H1 (cell line): Measurements from ENCODE around the gene PDGFB. TPM values are rescaled to one million over a fixed set of nuclear protein-coding genes. Genes with fewer than 3 reads are reported as not detected.

Experiments used
- CTCF ChIA-PET: fragments of 300-600 bp; sonication (Branson Sonifier 250); formaldehyde crosslinking; loops from one replicate; lab custom pipeline; 2021; ENCODE audit not compliant: partially characterized antibody; lab: Charles Lee
- POLR2A ChIA-PET: fragments of 300-600 bp; sonication (Branson Sonifier 250); formaldehyde crosslinking; loops from one replicate; lab custom pipeline; 2021; ENCODE audit warnings: inconsistent platforms; ENCODE audit not compliant: partially characterized antibody; lab: Charles Lee
- DNase-seq, 2 experiments: peaks; one replicate each; pipeline versions ENCODE4 v3.0.0 to v3.0.0-alpha.2; 2010 to 2022; ENCODE audit warnings: low spot score in 2 of 2, low read depth in 1 of 2, mixed read lengths in 1 of 2
- FAIRE-seq: peaks from 2 replicates; lab custom pipeline; 2011; peaks lifted over from hg19 to GRCh38; lab: Jason Lieb, UNC
- H2AFZ ChIP-seq: 2 replicates; pipeline ENCODE4 v1.8.1; 2012; ENCODE audit warnings: low read length, inconsistent platforms
- H2AK5ac ChIP-seq: 2 replicates; pipeline ENCODE4 v1.6.1; 2013; ENCODE audit warnings: low read depth, low read length
- H2BK120ac ChIP-seq: replicated peaks from 2 replicates; pipeline ENCODE3; 2013; ENCODE audit warnings: low read depth, low read length, inconsistent platforms
- H2BK12ac ChIP-seq: 2 replicates; pipeline ENCODE4 v1.6.1; 2013; ENCODE audit warnings: low read depth, low read length
- H2BK15ac ChIP-seq: 2 replicates; pipeline ENCODE4 v1.6.1; 2013; ENCODE audit warnings: low read length
- H2BK20ac ChIP-seq: 2 replicates; pipeline ENCODE4 v1.6.1; 2013; ENCODE audit warnings: low read length
- H2BK5ac ChIP-seq: 2 replicates; pipeline ENCODE4 v1.6.1; 2013; ENCODE audit warnings: low read depth, low read length
- H3K14ac ChIP-seq: 2 replicates; pipeline ENCODE4 v1.6.1; 2013; ENCODE audit warnings: inconsistent platforms; ENCODE audit not compliant: insufficient read length
- H3K18ac ChIP-seq: 2 replicates; pipeline ENCODE4 v1.6.1; 2013; ENCODE audit warnings: low read length; ENCODE audit errors: extremely low read depth
- H3K23ac ChIP-seq: 2 replicates; pipeline ENCODE4 v1.6.1; 2013; ENCODE audit warnings: inconsistent platforms; ENCODE audit not compliant: insufficient read length
- H3K23me2 ChIP-seq: 2 replicates; pipeline ENCODE4 v1.6.1; 2013; ENCODE audit warnings: low read depth, low read length
- H3K27ac ChIP-seq: 2 replicates; pipeline ENCODE4 v1.6.1; 2011; ENCODE audit warnings: low read depth, low read length, inconsistent platforms
- H3K27me3 ChIP-seq, 4 experiments: replicated peaks in 1 of 4; 1 replicate in 1 of 4; 2 replicates in 3 of 4; pipeline versions ENCODE4 v1.6.1 to v1.8.1; 2011 to 2013; ENCODE audit warnings: low read length in 3 of 4, mild to moderate bottlenecking in 3 of 4, inconsistent platforms in 2 of 4, mixed read lengths in 2 of 4, moderate library complexity in 1 of 4; ENCODE audit not compliant: control insufficient read depth in 3 of 4, insufficient read depth in 3 of 4; ENCODE audit errors: extremely low read depth in 1 of 4
- H3K36me3 ChIP-seq, 4 experiments: 2 replicates each; pipeline versions ENCODE4 v1.6.1 to v1.8.1; 2011 to 2013; ENCODE audit warnings: mild to moderate bottlenecking in 4 of 4, low read length in 3 of 4, moderate library complexity in 2 of 4, control low read depth in 1 of 4, inconsistent platforms in 1 of 4; ENCODE audit not compliant: insufficient read depth in 4 of 4, control insufficient read depth in 2 of 4
- H3K4ac ChIP-seq: replicated peaks from 2 replicates; pipeline ENCODE3; 2013; ENCODE audit warnings: low read length, low read depth, mixed read lengths, inconsistent platforms; ENCODE audit not compliant: insufficient read length
- H3K4me1 ChIP-seq, 4 experiments: replicated peaks in 1 of 4; 1 replicate in 1 of 4; 2 replicates in 3 of 4; pipeline versions ENCODE4 v1.6.1 to v1.8.1; 2011 to 2013; ENCODE audit warnings: low read length in 3 of 4, inconsistent platforms in 2 of 4, mixed read lengths in 1 of 4; ENCODE audit not compliant: insufficient read depth in 4 of 4, control insufficient read depth in 3 of 4
- H3K4me2 ChIP-seq, 2 experiments: 2 replicates each; pipeline versions ENCODE4 v1.6.1 to v1.8.1; 2011 to 2013; ENCODE audit warnings: low read depth in 2 of 2, low read length in 2 of 2, control low read depth in 1 of 2, inconsistent platforms in 1 of 2, mild to moderate bottlenecking in 1 of 2; ENCODE audit not compliant: insufficient read depth in 1 of 2
- H3K4me3 ChIP-seq, 4 experiments: fragments of 200-600, 300-600 bp in 1 of 4; sonication (generic), shearing (Covaris generic), sonication (Bioruptor Twin) in 1 of 4; 2 replicates each; pipeline versions ENCODE4 v1.5.1 to v1.8.1; 2011 to 2016; ENCODE audit warnings: low read length in 4 of 4, low read depth in 3 of 4, control low read depth in 2 of 4, inconsistent platforms in 2 of 4, mild to moderate bottlenecking in 2 of 4, mixed read lengths in 1 of 4, moderate library complexity in 1 of 4; ENCODE audit not compliant: insufficient read depth in 2 of 4; ENCODE audit errors: extremely low read depth in 1 of 4
- H3K56ac ChIP-seq: replicated peaks from 2 replicates; pipeline ENCODE3; 2013; ENCODE audit warnings: low read depth, mild to moderate bottlenecking, mixed read lengths, low read length, inconsistent platforms; ENCODE audit not compliant: insufficient read length
- H3K79me1 ChIP-seq: 2 replicates; pipeline ENCODE4 v1.6.1; 2013; ENCODE audit warnings: low read depth, low read length, control low read depth
- H3K79me2 ChIP-seq, 2 experiments: 2 replicates each; pipeline versions ENCODE4 v1.6.1 to v1.8.1; 2012 to 2013; ENCODE audit warnings: low read length in 2 of 2, mild to moderate bottlenecking in 2 of 2, inconsistent platforms in 1 of 2; ENCODE audit not compliant: insufficient read depth in 2 of 2, control insufficient read depth in 1 of 2
- H3K9ac ChIP-seq, 4 experiments: replicated peaks in 1 of 4; 1 replicate in 1 of 4; 2 replicates in 3 of 4; pipeline versions ENCODE4 v1.6.1 to v1.8.1; 2011 to 2013; ENCODE audit warnings: low read depth in 3 of 4, low read length in 3 of 4, control low read depth in 2 of 4, mild to moderate bottlenecking in 2 of 4, moderate library complexity in 2 of 4, inconsistent platforms in 1 of 4; ENCODE audit errors: extremely low read depth in 1 of 4
- H3K9me3 ChIP-seq, 2 experiments: 2 replicates each; pipeline versions ENCODE4 v1.6.1 to v1.8.1; 2012 to 2013; ENCODE audit warnings: mild to moderate bottlenecking in 2 of 2, moderate library complexity in 2 of 2, control low read depth in 1 of 2, inconsistent platforms in 1 of 2, low read depth in 1 of 2, low read length in 1 of 2, mixed read lengths in 1 of 2; ENCODE audit not compliant: insufficient read depth in 2 of 2
- H4K20me1 ChIP-seq, 2 experiments: replicated peaks in 1 of 2; 2 replicates each; pipeline versions ENCODE3 to v1.8.1; 2011 to 2013; ENCODE audit warnings: inconsistent platforms in 2 of 2, low read length in 2 of 2, mild to moderate bottlenecking in 1 of 2; ENCODE audit not compliant: insufficient read depth in 2 of 2, control insufficient read depth in 1 of 2
- H4K5ac ChIP-seq: 2 replicates; pipeline ENCODE4 v1.6.1; 2013; ENCODE audit warnings: low read length, low read depth, mixed read lengths, inconsistent platforms; ENCODE audit not compliant: insufficient read length
- H4K8ac ChIP-seq: 2 replicates; pipeline ENCODE4 v1.8.0; 2013; ENCODE audit warnings: mild to moderate bottlenecking, moderate library complexity, low read length, inconsistent platforms; ENCODE audit not compliant: insufficient read depth; ENCODE audit errors: extremely low read depth
- H4K91ac ChIP-seq: replicated peaks from 2 replicates; pipeline ENCODE3; 2013; ENCODE audit warnings: low read length, mixed read lengths, inconsistent platforms; ENCODE audit not compliant: insufficient read length
- E2F6 ChIP-seq: IDR thresholded peaks from 2 replicates; pipeline ENCODE4 v1.6.1; 2012; ENCODE audit warnings: inconsistent platforms
- GTF2F1 ChIP-seq: IDR thresholded peaks from 2 replicates; pipeline ENCODE4 v1.6.1; 2012; ENCODE audit warnings: low read depth, low read length, improper control_type of control experiment, borderline replicate concordance
- JUN ChIP-seq: IDR thresholded peaks from 2 replicates; pipeline ENCODE4 v1.6.1; 2011; ENCODE audit warnings: low read depth, mild to moderate bottlenecking, improper control_type of control experiment, low read length
- RAD21 ChIP-seq, 2 experiments: IDR thresholded peaks in 1 of 2; conservative IDR thresholded peaks in 1 of 2; 2 replicates each; pipeline ENCODE4 v1.6.1; 2011; ENCODE audit warnings: low read depth in 2 of 2, low read length in 2 of 2, improper control_type of control experiment in 1 of 2, inconsistent platforms in 1 of 2, mild to moderate bottlenecking in 1 of 2, moderate library complexity in 1 of 2
- SP1 ChIP-seq: IDR thresholded peaks from 2 replicates; pipeline ENCODE4 v1.6.1; 2011; ENCODE audit warnings: low read depth, low read length
- SP4 ChIP-seq: IDR thresholded peaks from 2 replicates; pipeline ENCODE4 v1.6.1; 2012; ENCODE audit warnings: low read length, inconsistent platforms
- WGBS, 2 experiments: shearing (Covaris generic) in 1 of 2; methylation state at CpG; one replicate each; pipeline versions ENCODE4 v1.1.6 to v1.1.7; 2013 to 2015; ENCODE audit warnings: low lambda C conversion rate in 2 of 2, mixed read lengths in 2 of 2, inconsistent platforms in 1 of 2, low coverage in 1 of 2, missing lambda C conversion rate in 1 of 2; ENCODE audit not compliant: insufficient replicate concordance in 2 of 2, insufficient coverage in 1 of 2, insufficient read length in 1 of 2; ENCODE audit errors: extremely low coverage in 1 of 2, missing lambda C conversion rate in 1 of 2; 5-methylcytosine and 5-hydroxymethylcytosine counted together
- polyA plus RNA-seq, 7 experiments: library from polyadenylated mRNA; depleted of rRNA in 3 of 7; stranded (reverse) in 5 of 7; unstranded in 2 of 7; fragments of >200 nt in 5 of 7; fragments of 200-250 nt in 2 of 7; gene quantifications; 1 replicate in 5 of 7; 2 replicates in 1 of 7; 4 replicates in 1 of 7; pipeline versions ENCODE4 v1.2.1 to v1.2.3, GENCODE V29; 2011 to 2013; ENCODE audit warnings: missing spikeins in 2 of 7, mixed read lengths in 2 of 7
- total RNA-seq: library from RNA; stranded (reverse); fragmentation: NEBNext Ultra II Directional; extraction: Animal tissue kit (Norgen Biotek cat#: 25700); gene quantifications from 2 replicates; pipeline ENCODE4 v1.2.1, GENCODE V29; 2021

The PDGFB gene
- total and polyA plus RNA-seq, 2 of the 8 experiments (the other 6 are each of a cell fraction or from before 2014, with no cell fraction given), result 3.9 to 8.5 TPM

- H2AFZ ChIP-seq, result no peak overlapping the region
- no peak overlapping the region for H3K27ac ChIP-seq
Observed at GRCh38 chr22:39229688-39230260, 15.0 kb downstream of the PDGFB start.

More at GRCh38 chr22:39229688-39230260, 15.0 kb downstream of the PDGFB start:
- Histone ChIP-seq H3K56ac (no peak overlapping the region), H4K20me1 (no peaks in the 10 kb centered on the region), H2BK12ac (peak overlapping the region; percentile 99), H3K4me1 (peaks cover 4 to 34% (median 27%) of the 10 kb centered on the region in 4 experiments), H3K79me2 (no peaks in the 10 kb centered on the region), H3K36me3 (no peaks in the 10 kb centered on the region), H3K23me2 (no peaks in the 10 kb centered on the region), H3K27me3 (peaks cover 0 to 19% (median 6%) of the 10 kb centered on the region in 4 experiments; a peak in 5 of 7 replicates), H3K9ac (no peak overlapping the region), H2BK20ac (peak overlapping the region; percentile 40), H3K9me3 (no peaks in the 10 kb centered on the region), H3K23ac (no peak overlapping the region), H3K4me3 (peak overlapping the region in 1 of 4 experiments; percentile 27; a peak in 3 of 8 replicates), H3K4me2 (peak overlapping the region; percentile 54 to 60), H3K14ac (no peak overlapping the region), H4K8ac (peak overlapping the region; percentile 63; the same call in 1 of the 2 replicates), H4K91ac (peak overlapping the region; percentile 94), H3K4ac (no peak overlapping the region), H2BK15ac (0 out of 2 replicates have a peak overlapping the region, but pooled peaks have one; percentile 18), H2BK120ac (no peak overlapping the region), H4K5ac (no peak overlapping the region), H2AK5ac (peak overlapping the region; percentile 43; the same call in 1 of the 2 replicates), H3K18ac (peak overlapping the region; percentile 93), H3K79me1 (no peaks in the 10 kb centered on the region), H2BK5ac (peak overlapping the region; percentile 68)
- whole genome bisulfite sequencing, 2 experiments, result 47% methylated on average over 14 of the region's 14 CpGs; no CpG with 5 or more reads in 1 of the 2 experiments
- FAIRE-seq (no peak), DNase-seq (no peak)
- 0 out of 2 replicates have a peak, but pooled peaks have one; percentile 16 for TF ChIP-seq E2F6
- TF ChIP-seq SP1, result no peak
- TF ChIP-seq GTF2F1, result no peak
- TF ChIP-seq SP4, result no peak
- TF ChIP-seq JUN, result no peak
- TF ChIP-seq RAD21 (IDR thresholded peaks at IDR 0.05 in 1 of 2, conservative IDR thresholded peaks at IDR 0.05 in 1 of 2; ENCODE audit: low read depth in 2 of 2, low read length in 2 of 2), result no peak
- ChIA-PET POLR2A (interaction anchor here (0.7 to 7.1 kb wide), 20 partner anchors 8 to 170 kb away, joined by 3 to 66 read pairs (median 8); partner anchors contain the start of genes PDGFB, RPL3 and TAB1), CTCF (interaction anchor here (0.9 to 3.3 kb wide), 18 partner anchors 10 to 86 kb away, joined by 3 to 22 read pairs (median 4); no protein-coding TSS in a partner anchor)
